ENCODE measurements around the gene NCAPG.
"Not testable (repeated sequence)": the region's sequence is repeated elsewhere in the genome, so short reads cannot be mapped to it uniquely, and the experiment has no call there.

Gene NCAPG

GRCh38 chr4:17851959-17852358, 41.2 kb downstream of the NCAPG start:
- no peak for DNase-seq (ENCODE audit: low read depth)
- no peak for TF ChIP-seq CTCF (IDR thresholded peaks at IDR 0.05; ENCODE audit: insufficient read depth, low read depth, low read length, missing control alignments)
- H3K4me3 ChIP-seq (ENCODE audit: low read depth, low read length): no peak overlapping the region

GRCh38 chr4:17854036-17854435, 43.3 kb downstream of the NCAPG start:
- no peak overlapping the region for H3K4me3 ChIP-seq (ENCODE audit: low read depth, low read length)
- no peak for TF ChIP-seq CTCF (IDR thresholded peaks at IDR 0.05; ENCODE audit: insufficient read depth, low read depth, low read length, missing control alignments)
- no peak for DNase-seq (ENCODE audit: low read depth)

- H3K4me3 ChIP-seq (ENCODE audit: low read depth, low read length): no peak overlapping the region
- no peak for TF ChIP-seq CTCF (IDR thresholded peaks at IDR 0.05; ENCODE audit: insufficient read depth, low read depth, low read length, missing control alignments)
- no peak for DNase-seq (ENCODE audit: low read depth)
These were observed 49.1 kb downstream of the NCAPG start for GRCh38 chr4:17859793-17860406.

GRCh38 chr4:17861906-17862305, 51.1 kb downstream of the NCAPG start:
- not testable (repeated sequence) for H3K4me3 ChIP-seq (ENCODE audit: low read depth, low read length); DNase-seq (ENCODE audit: low read depth)

- DNase-seq (ENCODE audit: low read depth): no peak
- no peak for TF ChIP-seq CTCF (IDR thresholded peaks at IDR 0.05; ENCODE audit: insufficient read depth, low read depth, low read length, missing control alignments)
- H3K4me3 ChIP-seq (ENCODE audit: low read depth, low read length): no peak overlapping the region
These were observed 55.1 kb downstream of the NCAPG start for GRCh38 chr4:17865866-17866363.

DNA sequence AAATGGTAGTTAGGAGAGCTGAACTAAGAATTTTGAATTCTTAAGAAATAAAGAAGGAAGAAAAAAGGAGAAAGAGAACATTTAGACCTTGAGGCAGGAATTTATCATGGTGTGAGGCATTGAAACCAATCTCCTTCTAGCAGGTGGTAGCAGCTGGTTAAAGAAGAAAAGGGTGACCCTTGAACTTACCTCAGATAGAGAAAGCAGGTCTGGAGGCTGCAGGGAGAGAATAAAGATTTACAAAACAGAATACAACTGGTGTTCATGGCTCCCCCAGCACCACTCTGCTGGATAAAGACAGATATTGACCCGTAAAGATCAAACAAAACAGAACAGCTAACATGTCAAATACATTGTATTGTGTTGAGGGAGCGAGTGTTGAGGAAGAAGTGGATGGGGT, 56.0 kb downstream of the NCAPG start:
- no peak overlapping the region for H3K4me3 ChIP-seq (ENCODE audit: low read depth, low read length)
- DNase-seq (ENCODE audit: low read depth): no peak
- no peak for TF ChIP-seq CTCF (IDR thresholded peaks at IDR 0.05; ENCODE audit: insufficient read depth, low read depth, low read length, missing control alignments)

GRCh38 chr4:17867276-17867675, 56.5 kb downstream of the NCAPG start:
- no peak overlapping the region for H3K4me3 ChIP-seq (ENCODE audit: low read depth, low read length)
- TF ChIP-seq CTCF (IDR thresholded peaks at IDR 0.05; ENCODE audit: insufficient read depth, low read depth, low read length, missing control alignments): no peak
- no peak for DNase-seq (ENCODE audit: low read depth)

Measured in GM12865 (cell line).